NB4 (cell line): Measurements from ENCODE around the gene FGD2.

ENCODE experiments used
- DNase-seq: peaks from one replicate; pipeline ENCODE4 v3.0.0; 2010; ENCODE audit warnings: low read depth
- H3K4me3 ChIP-seq: one replicate; pipeline ENCODE4 v1.5.1; 2011; ENCODE audit warnings: mild to moderate bottlenecking, low read depth, low read length, moderate library complexity
- MYC ChIP-seq: IDR thresholded peaks from 2 replicates; pipeline ENCODE4 v1.6.1; 2011; ENCODE audit warnings: low read depth, low read length
- POLR2A ChIP-seq: IDR thresholded peaks from 2 replicates; pipeline ENCODE4 v1.6.1; 2011; ENCODE audit warnings: mild to moderate bottlenecking; ENCODE audit not compliant: insufficient read length; ENCODE audit errors: extremely low read depth
- TF ChIP-seq, protein P1 (sequence below): IDR thresholded peaks from one replicate; pipeline ENCODE4 v1.5.1; 2012; ENCODE audit warnings: low read depth, low read length
- TF ChIP-seq, protein P2 (sequence below): IDR thresholded peaks from 2 replicates; pipeline ENCODE4 v1.6.1; 2011; ENCODE audit warnings: low read depth, low read length

FGD2 gene

DNA sequence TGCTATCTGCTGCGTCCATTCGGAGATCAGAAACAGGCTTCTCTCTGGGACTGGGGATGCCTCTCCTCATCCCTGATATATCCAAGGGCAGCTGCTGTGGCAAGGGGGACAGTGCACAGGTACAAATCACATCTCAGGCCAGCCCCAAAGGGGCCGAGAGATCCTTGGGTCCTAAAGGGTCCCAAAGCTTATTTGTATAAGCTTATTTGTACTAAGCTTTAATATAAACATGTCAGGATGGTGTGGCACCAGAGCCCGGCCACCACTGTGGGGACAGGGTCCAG is 45.3 kb downstream of the FGD2 start:
- H3K4me3 ChIP-seq = no peak overlapping the region
- TF ChIP-seq, protein P1, sequence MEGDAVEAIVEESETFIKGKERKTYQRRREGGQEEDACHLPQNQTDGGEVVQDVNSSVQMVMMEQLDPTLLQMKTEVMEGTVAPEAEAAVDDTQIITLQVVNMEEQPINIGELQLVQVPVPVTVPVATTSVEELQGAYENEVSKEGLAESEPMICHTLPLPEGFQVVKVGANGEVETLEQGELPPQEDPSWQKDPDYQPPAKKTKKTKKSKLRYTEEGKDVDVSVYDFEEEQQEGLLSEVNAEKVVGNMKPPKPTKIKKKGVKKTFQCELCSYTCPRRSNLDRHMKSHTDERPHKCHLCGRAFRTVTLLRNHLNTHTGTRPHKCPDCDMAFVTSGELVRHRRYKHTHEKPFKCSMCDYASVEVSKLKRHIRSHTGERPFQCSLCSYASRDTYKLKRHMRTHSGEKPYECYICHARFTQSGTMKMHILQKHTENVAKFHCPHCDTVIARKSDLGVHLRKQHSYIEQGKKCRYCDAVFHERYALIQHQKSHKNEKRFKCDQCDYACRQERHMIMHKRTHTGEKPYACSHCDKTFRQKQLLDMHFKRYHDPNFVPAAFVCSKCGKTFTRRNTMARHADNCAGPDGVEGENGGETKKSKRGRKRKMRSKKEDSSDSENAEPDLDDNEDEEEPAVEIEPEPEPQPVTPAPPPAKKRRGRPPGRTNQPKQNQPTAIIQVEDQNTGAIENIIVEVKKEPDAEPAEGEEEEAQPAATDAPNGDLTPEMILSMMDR = no peak
- TF ChIP-seq, protein P2, sequence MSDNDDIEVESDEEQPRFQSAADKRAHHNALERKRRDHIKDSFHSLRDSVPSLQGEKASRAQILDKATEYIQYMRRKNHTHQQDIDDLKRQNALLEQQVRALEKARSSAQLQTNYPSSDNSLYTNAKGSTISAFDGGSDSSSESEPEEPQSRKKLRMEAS = no peak
- TF ChIP-seq POLR2A (no peak), MYC (no peak)
- no peak for DNase-seq

DNA sequence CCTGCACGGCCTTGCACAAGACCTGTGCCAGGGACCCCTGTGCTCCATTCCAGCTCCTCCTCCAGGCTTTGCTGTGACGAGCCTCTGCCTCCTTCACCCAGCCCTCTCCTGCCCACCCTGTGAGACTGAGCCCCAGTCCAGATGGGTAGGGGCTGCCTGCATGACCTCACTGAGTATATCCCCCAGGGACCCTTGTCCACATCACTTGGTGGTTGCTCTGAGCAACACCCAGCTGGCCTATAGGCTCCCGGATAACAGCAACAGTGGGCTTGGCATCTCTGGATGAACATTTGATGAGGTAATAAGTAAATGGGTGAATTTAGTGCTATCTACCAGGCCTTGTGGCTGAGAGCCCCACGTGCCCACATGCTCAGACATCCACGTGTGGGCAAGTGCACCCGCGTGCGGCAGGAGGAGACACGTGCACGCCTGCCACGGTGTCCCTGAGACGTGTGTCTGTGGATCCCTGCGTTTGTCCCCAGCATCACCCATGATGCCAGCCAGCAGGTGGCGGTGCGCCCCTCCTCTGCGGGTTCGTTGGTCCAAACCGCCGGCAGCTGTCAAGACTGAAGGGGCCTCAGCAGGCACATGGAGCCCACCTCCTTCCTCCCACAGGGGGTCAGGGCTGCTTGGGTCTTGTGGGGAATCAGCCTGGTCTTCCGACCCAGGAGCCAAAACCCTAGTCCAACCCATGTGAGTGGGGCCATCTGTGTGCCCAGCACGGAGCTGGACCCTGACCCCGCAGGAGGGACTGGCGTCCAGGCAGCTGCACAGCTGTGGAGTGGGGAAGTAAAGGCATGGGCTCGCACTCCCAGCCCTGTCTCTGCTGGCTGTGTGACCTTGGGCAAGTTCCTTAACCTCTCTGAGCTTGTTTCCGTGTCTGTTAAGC is 45.9 kb downstream of the FGD2 start:
- H3K4me3 ChIP-seq = no peak overlapping the region
- peak; percentile 87 for DNase-seq

DNA sequence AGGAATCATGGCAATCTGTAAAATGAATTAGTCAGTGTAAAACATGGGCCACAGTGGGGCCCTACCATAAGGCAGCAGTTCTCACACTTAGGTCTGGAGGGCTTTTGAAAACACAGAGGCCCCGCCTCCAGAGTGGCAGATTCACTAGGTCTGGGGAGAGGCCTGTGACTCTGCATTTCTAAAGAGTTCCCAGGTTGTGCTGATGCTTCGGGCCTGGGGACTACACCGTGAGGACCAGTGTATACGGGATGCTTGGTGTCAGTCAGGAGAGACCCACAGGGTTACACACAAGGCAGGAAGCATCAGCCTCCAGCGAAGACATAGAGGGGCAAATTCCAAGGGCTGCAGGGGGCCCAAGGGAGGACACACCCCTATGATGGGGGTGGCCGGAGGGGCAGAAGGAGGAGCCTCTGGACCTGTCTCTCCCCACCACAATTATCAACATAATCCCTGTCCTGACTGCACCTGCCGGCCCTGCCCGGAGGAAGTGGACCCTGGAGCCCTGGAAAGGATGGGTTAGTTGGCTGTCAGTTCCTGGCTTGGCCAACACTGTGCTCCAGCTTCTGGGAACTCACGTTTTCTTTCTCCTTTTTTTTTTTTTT is 46.7 kb downstream of the FGD2 start:
- TF ChIP-seq POLR2A (no peak), MYC (no peak)
- TF ChIP-seq, protein P1 = no peak
- TF ChIP-seq, protein P2 = no peak
- no peak overlapping the region for H3K4me3 ChIP-seq
- no peak for DNase-seq

More for the DNA sequence above, 45.9 kb downstream of the FGD2 start:
- TF ChIP-seq, protein P1 = peak; percentile 86
- no peak for TF ChIP-seq POLR2A
- TF ChIP-seq, protein P2 = peak; percentile 94
- TF ChIP-seq MYC = peak; percentile 89

DNA sequence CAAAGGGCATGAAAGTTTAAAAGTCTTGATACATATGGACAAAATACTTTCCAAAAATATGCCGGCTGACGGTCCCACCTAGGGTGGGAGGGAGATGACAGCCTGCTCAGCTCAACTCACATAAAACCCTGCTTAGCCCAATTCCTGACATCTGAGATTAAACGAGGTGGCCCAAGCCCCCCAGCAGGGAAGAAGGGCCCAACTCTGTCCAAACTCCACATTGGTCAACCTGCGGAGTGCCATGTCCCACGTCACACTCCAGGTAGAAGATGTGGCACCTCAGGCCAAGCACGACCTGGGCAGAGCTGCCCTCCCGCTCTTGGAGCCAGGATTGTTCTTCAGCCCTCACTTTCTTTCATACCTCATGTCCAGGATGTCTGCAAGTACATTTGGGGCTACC is 48.2 kb downstream of the FGD2 start:
- DNase-seq = no peak
- H3K4me3 ChIP-seq = no peak overlapping the region
- TF ChIP-seq, protein P2 = no peak
- TF ChIP-seq MYC (no peak), POLR2A (no peak)
- TF ChIP-seq, protein P1 = no peak

DNA sequence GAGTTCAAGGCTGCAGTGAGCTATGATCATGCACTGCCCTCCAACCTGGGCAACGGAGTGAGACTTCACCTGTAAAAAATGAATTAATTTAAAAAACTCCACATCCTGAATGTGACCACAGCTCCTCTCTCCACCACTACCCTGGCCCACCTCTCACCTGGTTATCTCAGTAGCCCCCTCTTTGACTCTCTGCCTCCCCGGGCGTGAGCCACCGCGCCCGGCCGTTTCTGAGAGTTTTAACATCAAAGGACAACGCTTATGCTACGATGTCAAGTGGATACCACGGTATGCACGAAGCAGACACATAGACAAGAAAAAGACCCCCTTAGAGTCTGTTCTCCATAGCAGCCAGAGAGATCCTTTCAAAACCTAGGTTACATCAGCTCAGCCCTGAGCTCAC is 48.7 kb downstream of the FGD2 start:
- TF ChIP-seq, protein P2 = no peak
- TF ChIP-seq POLR2A = no peak
- TF ChIP-seq, protein P1 = no peak
- no peak for TF ChIP-seq MYC
- no peak overlapping the region for H3K4me3 ChIP-seq
- DNase-seq = no peak
